DMS114 treated with DMSO at 0.1 percent for 48 hours (cell line): Measurements from ENCODE around the gene ROR2.
"Not testable (repeated sequence)": the region's sequence is repeated elsewhere in the genome, so short reads cannot be mapped to it uniquely, and the experiment has no call there.

Experiments
- DNase-seq: peaks from one replicate; lab custom pipeline; 2025; ENCODE audit not compliant: unreplicated experiment; lab: John Stamatoyannopoulos, UW

The ROR2 gene

GRCh38 chr9:91655215-91655614, 294.8 kb downstream of the ROR2 start:
- DNase-seq: no peak

DNA sequence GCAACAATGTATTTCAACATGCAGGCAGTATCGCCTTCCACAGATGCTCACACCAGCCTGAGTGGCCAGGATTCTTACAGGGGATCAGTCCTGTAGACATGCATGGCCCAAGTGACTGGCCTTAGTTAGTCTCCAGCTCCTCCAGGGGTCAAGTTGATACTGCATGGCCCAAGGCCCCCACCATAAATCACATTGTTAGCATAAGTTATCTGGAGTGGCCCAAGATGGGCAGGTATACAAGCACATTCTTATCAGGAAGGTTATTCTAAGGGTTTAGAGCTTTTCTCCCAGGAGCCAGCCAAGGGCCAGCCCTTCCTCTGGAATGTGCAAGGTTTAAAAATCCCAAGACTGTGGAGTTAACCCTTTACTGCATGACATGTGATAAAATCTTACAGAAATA, 295.5 kb downstream of the ROR2 start:
- no peak for DNase-seq

DNA sequence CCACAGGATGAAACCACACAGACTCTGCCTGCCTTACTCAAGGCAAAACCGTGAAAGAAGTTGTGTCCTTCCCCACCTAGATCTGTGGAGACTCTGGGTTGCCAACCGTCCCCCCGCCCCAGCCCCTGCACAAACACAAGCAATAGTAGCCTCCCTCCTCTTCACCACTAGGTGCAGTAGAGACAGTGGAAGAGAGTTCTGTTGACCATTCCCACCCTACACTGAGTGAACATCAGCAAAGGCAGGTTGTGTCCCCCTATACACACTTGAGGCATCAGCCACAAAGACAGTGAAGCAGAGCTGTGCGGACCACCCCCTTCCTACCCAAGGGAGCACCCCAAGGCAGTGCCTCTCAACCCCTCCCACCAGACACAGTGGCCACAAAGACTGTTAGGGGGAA, 302.7 kb downstream of the ROR2 start:
- DNase-seq: no peak

DNA sequence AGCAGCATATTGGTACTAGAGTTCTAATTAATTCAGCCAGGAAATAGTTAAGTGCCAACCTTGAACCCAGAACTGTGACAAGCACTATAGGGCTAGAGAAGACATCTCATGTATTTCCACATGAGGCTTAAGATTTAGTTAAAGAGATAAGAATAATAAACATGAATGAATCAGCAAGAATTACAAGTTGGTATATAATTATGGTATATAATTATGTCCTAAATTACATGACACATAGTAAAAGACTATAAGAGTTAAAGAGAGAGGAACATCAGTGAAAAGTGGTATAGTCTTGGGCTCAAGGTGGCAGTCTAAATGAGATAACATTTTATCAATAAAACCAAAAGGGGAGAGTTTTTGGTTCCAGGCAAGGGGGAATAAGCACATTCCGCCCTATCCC, 303.3 kb downstream of the ROR2 start:
- no peak for DNase-seq

DNA sequence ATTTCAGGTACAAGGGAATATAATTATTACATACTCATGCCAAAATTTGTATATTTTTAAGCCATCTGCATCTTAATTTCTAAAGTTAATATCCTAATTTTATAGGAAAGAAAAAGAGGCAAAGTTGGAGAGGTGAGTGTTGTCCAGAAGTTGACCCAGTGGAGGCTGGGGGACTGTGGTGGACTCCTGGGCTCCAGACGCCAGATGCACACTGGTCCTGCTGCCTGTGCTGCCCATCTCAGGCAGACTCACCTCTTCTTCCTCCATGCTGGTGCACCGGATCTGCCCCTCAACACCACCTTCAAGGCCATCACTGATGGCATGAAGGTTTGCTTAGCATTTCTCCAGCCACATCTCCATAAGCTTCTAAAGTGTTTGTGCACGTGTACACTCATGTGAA, 305.6 kb downstream of the ROR2 start:
- no peak for DNase-seq

GRCh38 chr9:91643481-91644077, 306.4 kb downstream of the ROR2 start:
- DNase-seq: no peak

GRCh38 chr9:91642771-91643170, 307.3 kb downstream of the ROR2 start:
- no peak for DNase-seq

DNA sequence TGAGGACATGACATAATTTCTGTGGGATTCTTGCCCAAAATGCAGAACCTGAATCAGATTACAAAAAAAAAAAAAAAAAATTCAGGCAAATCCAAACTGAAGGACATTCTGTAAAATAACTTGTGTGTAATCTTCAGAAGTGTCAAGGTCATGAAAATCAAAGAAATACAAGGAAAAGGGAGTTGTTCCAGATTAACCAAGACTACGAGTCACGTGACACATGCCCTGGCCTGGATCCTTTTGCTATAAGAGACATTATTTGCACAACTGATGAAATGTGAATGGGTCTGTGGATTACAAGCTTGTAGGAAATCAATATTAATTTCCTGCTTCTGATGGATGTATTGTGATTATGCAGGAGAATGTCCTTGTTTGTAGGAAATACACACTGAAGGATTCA, 309.6 kb downstream of the ROR2 start:
- no peak for DNase-seq

GRCh38 chr9:91639054-91639453, 311.0 kb downstream of the ROR2 start:
- no peak for DNase-seq

DNA sequence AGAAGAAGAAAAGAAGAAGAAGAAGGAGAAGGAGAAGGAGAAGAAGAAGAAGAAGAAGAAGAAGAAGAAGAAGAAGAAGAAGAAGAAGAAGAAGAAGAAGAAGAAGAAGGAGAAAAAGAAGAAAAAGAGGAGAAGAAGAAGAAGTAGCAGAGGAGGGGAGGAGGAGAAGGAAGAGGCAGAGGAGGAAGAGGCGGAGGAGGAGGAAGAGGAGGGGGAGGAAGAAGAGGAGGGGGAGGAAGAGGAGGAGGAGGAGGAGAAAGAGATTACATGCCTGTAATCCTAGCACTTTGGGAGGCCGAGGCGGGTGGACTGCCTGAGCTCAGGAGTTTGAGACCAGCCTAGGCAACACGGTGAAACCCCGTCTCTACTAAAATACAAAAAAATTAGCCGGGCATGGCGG, 315.2 kb downstream of the ROR2 start:
- not testable (repeated sequence) for DNase-seq

GRCh38 chr9:91629718-91630117, 320.3 kb downstream of the ROR2 start:
- DNase-seq: no peak

DNA sequence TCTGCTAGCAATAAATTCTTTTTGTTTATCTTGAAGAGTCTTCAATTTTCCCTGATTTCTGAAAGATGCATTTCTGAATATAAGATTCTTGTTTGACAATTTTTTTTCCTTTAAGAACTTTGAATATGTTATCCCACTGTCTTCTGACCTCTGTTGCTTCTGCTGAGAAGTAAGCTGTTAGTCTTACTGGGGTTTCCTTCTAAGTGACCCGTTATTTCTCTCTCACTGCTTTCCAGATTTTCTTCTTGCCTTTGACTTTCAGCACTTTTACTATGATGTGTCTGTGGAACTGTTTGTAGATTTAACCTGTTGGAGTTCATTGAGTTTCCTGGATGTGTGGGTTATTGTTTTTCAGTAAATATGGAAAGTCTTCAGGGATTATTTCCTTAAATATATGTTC, 321.1 kb downstream of the ROR2 start:
- DNase-seq: no peak

DNA sequence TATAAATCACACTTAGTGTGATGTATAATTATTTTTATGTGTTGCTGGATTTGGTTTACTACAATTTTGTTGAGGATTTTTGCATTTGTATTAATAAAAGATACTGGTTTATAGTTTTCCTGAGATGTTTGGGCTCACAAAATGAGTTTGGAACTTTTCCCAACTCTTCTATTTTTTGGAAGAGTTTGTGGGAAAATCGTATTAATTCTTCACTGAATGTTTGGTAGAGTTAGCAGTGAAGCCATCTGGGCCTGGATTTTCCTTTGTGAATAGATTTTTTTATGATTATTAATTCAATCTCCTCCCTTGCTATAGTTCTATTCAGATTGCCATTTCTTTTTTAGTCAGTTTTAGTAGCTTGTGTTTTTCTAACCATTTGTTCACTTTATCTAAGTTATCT, 324.7 kb downstream of the ROR2 start:
- no peak for DNase-seq

- DNase-seq: no peak
Measured at GRCh38 chr9:91623004-91623403, 327.0 kb downstream of the ROR2 start.

DNA sequence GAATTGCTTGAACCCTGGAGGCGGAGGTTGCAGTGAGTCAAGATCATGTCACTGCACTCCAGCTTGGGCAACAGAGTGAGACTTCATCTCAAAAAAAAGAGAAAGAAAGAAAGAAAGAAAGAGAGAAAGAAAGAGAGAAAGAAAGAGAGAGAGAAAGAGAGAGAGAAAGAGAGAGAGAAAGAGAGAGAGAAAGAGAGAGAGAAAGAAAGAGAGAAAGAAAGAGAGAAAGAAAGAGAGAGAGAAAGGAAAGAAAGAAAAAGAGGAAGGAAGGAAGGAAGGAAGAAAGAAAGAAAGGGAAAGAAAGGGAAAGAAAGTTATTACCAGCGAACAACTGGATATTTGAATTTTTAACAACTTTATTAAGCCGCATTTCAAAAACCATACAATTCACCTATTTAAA, 327.9 kb downstream of the ROR2 start:
- DNase-seq: not testable (repeated sequence)

DNA sequence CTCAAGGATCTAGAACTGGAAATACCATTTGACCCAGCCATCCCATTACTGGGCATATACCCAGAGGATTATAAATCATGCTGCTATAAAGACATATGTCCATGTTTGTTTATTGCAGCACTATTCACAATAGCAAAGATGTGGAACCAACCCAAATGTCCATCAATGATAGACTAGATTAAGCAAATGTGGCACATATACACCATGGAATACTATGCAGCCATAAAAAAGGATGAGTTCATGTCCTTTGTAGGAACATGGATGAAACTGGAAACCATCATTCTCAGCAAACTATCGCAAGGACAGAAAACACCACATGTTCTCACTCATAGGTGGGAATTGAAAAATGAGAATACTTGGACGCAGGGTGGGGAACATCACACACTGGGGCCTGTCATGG, 336.0 kb downstream of the ROR2 start:
- not testable (repeated sequence) for DNase-seq

- DNase-seq: no peak
Measured at GRCh38 chr9:91611582-91611981, 338.4 kb downstream of the ROR2 start.

DNA sequence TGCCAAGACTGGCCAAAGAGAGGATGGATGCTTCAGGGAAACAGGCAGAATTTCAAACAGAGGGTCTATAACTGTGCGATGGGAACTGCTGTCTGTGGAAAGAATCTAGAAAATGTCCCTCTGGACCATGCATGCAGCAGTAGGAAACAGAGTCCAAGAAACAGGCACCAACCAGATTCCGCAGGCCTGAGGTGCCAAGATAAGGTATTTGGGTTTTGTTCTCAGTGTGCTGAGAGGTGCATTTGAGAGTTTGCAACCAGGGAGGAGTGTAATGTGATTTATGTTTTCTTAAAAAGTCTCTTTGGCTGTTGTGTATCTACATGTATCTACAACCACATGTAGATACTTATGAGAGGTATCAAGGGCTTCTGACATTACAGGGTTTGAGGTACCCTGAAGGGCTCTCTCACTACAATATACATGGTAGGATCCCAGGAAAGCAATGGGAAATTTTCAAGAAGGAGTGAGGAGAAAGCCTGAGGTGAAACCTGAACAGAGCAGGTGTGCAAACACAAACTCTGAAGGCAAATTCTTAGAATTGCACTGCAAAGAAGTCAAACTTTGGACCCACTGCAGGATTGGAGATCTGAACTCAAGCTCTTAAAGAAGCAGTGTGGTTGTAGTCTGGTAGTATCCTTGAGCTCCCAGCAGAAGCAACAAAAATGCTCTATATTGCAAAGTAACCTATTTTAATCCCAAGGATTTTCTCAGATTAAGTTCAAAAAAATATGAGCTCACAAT, 343.6 kb downstream of the ROR2 start:
- no peak for DNase-seq

GRCh38 chr9:91604451-91605179, 345.4 kb downstream of the ROR2 start:
- no peak for DNase-seq

DNA sequence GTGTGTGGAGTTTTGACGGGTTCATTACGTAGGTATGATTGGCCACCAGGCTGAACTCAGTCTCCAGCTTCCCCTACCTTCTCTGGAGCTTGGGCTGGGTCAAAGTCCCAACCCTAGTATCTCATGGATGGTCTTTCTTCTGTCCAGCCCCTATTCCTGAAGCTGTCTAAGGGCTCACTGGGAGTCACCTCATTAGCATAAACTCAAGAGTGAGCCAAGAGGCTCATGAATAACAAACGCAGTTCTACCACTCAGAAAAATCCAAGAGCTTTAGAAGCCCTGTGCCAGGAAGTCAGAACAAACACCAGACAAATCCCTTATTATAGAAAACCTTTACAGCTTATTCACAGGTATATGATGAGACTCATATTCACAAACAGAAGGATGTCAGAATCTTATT, 346.1 kb downstream of the ROR2 start:
- DNase-seq: no peak

DNA sequence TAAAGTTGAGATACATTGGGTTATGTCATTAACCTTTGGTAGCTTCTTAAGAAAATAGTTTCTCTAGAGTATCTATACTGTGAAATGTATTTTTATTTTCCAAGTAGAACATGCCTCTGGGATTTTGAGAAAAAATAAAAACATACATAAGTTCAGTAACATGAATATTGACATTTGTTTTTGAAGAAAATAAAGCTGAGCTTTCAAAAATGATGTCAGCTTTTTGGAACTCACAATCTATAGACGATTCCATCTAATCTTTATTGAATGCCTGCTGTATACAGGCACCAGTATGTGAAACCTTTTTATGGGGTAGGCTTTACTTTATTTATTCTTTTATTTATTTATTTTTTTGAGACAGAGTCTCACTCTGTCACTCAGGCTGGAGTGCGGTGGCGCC, 350.5 kb downstream of the ROR2 start:
- no peak for DNase-seq

DNA sequence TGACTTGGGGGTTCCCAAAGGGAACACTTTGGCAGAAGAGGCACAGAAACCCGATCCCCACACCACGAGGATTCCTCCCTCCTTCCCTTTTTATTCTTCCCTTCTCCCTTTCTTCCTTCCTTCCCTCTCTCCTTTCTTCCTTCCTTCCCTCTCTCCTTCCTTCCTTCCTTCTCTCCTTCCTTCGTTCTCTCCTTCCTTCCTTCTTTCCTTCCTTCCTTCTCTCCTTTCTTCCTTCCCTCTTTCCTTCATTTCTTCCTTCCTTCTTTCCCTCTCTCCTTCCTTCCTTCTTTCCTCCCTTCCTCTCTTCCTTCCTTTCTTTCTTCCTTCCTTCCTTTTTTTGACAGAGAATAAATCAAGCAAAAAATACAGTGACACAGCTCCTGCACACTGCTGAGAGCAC, 358.4 kb downstream of the ROR2 start:
- no peak for DNase-seq
